Transverse colon (tissue), 3 donors: Measurements from ENCODE around the gene PTPN3.

Experiments used
- POLR2A ChIP-seq: fragments of 450-650 bp; IDR thresholded peaks from one replicate; pipeline ENCODE4 v1.6.1; 2016; ENCODE audit warnings: antibody characterized with exemption, mild to moderate bottlenecking, moderate library complexity
- TF ChIP-seq, protein P1 (sequence below), 5 experiments: fragments of 200-600 bp in 3 of 5; fragments of 450-650 bp in 2 of 5; sonication (generic) in 3 of 5; IDR thresholded peaks; 1 replicate in 2 of 5; 2 replicates in 3 of 5; pipeline ENCODE4 v1.5.1; 2016 to 2017; ENCODE audit warnings: antibody characterized with exemption in 5 of 5, inconsistent platforms in 3 of 5, mild to moderate bottlenecking in 2 of 5, moderate library complexity in 1 of 5

DNA sequence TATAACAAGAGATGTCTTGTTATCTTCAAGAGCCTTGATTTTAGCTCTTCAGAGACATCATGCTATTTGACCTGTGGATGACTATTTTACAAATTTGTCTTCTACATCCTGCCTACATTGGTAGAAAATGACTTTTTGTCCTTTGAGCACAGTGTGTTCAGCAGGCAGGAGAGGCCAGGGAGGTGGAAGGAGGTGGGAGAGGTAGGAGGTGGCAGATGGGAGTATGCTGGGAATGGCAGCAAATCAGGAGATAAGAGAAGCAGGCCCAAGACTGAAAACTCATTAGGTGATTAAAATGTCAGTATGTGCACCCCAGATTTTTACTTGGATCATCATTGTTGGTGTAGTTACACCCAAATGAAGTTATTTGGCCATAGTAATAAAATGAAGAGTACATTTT, 44.1 kb downstream of the PTPN3 start:
- TF ChIP-seq, protein P1, sequence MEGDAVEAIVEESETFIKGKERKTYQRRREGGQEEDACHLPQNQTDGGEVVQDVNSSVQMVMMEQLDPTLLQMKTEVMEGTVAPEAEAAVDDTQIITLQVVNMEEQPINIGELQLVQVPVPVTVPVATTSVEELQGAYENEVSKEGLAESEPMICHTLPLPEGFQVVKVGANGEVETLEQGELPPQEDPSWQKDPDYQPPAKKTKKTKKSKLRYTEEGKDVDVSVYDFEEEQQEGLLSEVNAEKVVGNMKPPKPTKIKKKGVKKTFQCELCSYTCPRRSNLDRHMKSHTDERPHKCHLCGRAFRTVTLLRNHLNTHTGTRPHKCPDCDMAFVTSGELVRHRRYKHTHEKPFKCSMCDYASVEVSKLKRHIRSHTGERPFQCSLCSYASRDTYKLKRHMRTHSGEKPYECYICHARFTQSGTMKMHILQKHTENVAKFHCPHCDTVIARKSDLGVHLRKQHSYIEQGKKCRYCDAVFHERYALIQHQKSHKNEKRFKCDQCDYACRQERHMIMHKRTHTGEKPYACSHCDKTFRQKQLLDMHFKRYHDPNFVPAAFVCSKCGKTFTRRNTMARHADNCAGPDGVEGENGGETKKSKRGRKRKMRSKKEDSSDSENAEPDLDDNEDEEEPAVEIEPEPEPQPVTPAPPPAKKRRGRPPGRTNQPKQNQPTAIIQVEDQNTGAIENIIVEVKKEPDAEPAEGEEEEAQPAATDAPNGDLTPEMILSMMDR (IDR thresholded peaks at IDR 0.05) = no peak
- no peak for TF ChIP-seq POLR2A
